SK-N-SH (cell line): ENCODE measurements around the gene BTBD9.

Source experiments
- CTCF ChIP-seq: fragments of 200-600 bp; sonication (generic); IDR thresholded peaks from 2 replicates; pipeline ENCODE4 v1.6.1; 2017; ENCODE audit warnings: antibody characterized with exemption, mild to moderate bottlenecking, moderate library complexity
- RAD21 ChIP-seq: IDR thresholded peaks from 2 replicates; pipeline ENCODE4 v1.6.1; 2012; ENCODE audit warnings: mild to moderate bottlenecking, low read length

DNA sequence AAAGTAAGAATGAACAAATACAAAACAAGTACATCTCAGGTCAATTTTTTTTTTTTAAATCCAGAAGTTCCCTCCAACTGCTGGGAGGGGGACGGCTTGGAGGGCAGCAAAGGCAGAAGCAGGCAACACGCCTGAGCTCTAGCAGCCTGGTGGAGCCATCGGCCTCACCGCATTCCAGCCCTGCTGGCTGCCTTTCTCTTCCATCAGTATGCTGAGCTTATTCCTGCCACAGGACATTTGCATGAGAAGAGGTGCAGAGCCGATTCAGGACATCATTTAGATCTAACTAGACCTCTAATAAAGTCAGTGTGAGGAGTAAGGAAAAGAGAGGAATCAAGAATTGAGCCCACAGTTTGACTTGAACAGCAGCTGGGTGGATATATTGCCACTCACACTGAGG is 501.4 kb downstream of the BTBD9 start:
- no peak for TF ChIP-seq CTCF
- TF ChIP-seq RAD21 = no peak
